GM18498 (cell line): ENCODE data around the gene XRN2.
"Not testable (repeated sequence)": the region's sequence is repeated elsewhere in the genome, so short reads cannot be mapped to it uniquely, and the experiment has no call there.

ENCODE experiments used
- ATAC-seq: cut with Tn5 transposase; IDR thresholded peaks from one replicate; pipeline ENCODE4 v1.9.1; 2021; ENCODE audit warnings: mild to moderate bottlenecking, moderate library complexity; ENCODE audit not compliant: unreplicated experiment

Gene XRN2

DNA sequence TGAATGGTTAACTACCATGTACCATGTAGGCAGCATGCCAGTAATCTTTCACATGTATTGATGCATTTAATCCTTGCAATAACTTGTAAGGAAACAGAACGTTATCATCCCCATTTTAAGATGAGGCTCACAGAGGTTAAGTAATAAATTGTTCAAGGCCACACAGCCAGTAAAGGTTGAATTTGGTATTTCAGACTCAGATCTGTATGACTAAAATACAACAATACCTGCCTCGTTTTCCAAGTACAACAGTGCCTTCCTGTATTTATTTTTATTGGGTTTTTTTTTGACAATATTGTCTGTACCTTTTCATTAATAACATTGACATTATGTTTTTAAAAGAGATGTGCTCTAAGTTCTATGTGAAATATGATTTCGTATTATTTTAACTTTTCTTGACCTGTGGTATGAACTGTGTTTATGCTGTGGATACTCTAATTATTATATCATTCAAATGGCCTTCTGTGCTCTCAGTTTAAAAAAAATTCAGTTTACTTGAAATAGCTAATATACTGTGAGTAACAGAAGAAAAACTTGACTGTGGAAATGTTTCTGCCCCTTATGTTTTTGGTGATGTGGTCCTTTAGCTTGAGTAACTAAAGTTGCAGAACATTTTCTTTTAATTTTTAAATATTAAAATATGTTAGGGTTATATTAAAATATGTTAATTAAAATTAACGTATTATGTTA lies 39.7 kb downstream of the XRN2 start:
- ATAC-seq: no peak

DNA sequence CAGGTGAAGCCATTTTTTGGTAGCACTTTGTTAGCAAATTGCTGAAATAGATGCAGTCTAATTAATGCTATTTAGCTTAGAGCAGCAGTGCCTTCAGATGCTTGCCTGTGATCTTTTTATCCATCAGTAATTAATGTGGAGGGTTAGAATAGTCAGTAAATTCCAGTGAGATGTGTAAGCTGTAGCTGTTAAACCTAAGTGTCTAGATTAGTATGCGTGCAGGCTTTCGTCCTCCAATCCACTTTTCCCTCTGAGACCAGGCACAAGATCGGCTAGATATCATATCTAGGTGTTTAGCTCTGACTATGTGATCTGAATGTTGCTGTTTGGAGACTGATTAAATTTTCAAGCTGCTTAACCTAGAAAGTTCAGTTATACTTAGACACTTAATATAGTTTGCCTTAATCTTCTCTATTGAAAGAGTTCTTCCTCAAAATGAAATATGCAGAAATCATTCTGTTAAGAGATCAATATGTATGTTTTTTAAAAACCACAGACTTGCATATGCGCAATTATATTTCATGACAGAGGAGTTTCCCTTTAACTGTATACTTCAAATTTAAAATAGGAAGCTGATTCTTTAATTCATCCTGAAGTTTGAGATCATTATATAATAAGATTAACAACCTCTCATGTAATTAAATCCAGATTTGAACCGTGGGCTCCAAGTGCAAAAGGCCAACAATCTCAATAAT lies 41.2 kb downstream of the XRN2 start:
- no peak for ATAC-seq

DNA sequence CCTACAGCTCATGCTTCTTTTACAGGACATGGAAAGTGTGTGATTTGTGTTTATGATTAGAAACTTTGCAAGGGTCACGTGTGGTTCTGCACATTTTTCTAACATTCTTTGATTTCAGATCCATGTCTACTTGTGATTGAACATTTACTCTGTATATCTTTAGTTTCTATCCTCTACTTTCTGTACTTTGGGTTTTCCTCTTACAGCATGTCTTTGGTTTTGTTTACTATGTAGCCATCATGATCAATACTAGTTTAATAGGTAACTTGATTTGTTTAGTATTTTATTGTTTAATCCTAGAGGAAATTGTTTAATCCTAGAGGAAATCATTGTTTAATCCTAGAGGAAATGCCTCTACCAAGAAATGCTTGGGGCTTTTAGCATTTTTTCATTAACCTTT lies 41.8 kb downstream of the XRN2 start:
- no peak for ATAC-seq

DNA sequence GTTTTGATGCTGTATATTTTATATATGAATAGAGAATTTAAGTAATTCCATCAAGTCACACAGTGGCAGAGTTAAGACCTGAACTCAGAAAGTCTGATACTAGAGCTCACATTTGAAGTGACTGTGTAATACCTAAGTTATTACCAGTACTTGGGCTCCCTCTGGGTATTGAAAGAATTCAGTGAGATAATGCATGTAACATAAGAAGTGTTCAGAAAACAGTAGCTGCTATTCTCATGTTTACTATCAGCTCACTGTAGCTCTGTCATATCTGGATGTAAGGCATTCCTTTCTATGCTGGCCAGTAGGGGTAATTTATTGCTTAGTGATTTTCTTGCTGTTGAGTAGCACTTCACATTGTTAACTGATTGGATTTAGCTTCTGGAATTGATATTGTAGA lies 49.6 kb downstream of the XRN2 start:
- ATAC-seq: no peak

DNA sequence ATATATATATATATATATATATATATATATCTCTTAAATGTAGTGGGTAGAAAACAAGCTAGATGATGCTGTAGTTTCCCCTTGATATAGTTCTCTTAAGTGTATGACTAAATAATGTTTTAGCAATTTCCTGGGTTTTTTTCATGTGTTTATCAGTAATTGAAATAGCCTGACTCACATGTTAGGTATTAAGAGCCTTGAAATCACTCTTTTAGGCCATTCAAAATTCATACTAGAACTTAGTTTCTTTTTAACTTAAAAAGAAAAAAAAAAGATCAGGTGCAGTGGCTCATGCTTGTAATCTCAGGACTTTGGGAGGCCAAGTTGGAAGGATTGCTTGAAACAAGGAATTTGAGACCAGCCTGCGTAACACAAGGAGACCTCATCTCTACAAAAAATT lies 50.1 kb downstream of the XRN2 start:
- ATAC-seq: no peak

DNA sequence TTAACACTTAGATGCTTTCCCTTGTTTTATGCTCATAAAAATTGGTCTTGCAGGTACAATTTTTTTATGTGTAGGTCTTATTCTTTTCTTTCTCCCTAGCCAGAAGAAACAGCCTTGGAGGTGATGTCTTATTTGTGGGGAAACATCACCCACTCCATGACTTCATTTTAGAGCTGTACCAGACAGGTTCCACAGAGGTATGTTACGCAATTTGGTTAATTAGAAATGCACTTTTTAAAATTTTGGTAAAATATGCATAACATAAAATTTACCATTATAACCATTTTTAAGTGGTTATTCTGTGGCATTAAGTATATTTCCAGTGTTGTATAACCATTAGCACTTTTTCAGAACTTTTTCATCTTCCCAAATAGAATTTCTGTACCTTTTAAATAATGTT lies 52.9 kb downstream of the XRN2 start:
- no peak for ATAC-seq

DNA sequence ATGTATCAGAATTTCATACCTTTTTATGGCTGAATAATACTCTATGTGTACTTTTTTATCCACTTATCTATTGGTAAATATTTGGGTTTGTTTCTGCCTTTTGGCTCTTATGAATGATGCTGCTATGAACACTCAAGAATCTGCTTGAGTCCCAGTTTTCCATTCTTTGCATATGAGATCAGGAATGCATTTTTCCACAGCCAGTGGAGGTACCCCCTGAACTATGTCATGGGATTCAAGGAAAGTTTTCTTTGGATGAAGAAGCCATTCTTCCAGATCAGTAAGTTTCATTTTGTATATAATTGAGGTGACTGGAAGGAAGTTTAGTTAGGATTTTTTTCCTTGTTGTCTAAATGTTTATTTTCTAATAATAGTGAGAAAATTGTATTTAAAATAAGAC lies 53.3 kb downstream of the XRN2 start:
- no peak for ATAC-seq

DNA sequence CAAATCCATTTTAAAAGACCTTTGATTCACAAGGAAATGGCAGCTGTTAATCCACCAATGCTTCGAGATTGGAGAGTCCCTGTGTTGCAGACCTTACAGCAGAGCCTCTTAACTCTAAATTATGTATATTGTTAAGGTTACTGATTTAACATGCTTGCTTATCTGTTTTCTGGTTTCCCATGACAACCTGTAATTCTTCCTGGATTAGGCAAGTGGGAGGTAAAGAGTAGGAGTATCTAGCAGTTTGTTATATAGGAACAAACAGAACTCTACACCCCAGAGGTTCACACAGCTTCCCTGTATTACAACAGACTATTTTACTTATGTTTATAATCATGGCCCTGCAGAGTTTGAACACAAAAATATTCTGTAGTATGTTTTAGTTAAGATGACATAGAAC lies 54.7 kb downstream of the XRN2 start:
- no peak for ATAC-seq

DNA sequence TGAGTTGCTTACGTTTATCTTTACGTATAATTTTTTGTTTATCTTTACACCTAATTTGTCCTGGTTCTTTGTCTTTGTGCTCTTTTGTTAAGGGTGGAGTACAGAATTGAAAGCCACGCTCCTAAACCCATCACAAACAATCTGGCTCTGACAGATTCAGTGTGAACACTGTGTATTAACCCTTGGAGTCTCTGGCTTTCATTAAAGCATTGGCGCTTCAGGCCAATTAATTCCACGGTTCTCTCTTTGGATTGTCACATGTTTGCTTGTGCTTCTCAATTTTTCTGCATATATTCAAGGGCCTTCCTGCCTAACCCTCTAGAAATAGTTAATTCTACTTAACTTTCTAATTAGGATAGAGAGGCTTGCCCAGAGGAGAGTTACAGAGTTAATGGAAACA lies 55.6 kb downstream of the XRN2 start:
- ATAC-seq: no peak

DNA sequence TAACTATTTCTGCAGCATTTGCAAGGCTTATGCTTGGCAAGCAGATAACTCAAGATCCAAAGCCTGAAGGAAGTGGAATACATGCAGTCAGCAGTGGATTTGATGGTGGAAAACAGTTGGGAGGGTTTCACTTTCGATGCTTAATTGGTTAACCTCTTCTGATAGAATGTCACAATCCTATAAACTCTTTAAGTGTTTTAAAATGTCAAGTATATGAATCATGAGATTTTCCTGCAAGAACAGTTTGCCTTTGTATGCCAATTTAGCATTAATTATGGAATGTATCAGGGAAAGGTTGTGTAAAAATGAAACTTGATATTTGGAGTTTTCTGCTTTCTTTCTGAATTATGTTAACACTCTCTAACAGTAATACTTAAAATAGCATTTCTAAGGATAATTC lies 57.6 kb downstream of the XRN2 start:
- no peak for ATAC-seq

DNA sequence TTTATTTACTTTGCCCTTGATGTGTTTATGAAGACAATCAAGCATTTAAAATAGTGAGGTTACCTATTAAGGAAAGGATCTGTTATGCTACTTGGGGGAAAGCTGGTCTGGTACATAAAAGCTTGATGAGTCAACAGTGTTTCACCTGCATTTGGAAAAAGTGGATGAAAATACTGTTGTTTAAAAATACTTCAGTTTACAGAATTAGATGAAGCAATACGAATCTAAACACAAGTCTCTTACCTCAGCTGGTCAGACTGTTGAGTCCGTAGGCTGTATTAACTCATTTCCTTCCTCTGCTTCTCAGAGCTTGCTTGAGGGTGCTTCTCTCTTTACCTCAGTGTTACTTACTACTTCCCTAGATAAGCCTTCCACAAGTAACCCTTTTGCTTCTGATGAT lies 58.1 kb downstream of the XRN2 start:
- no peak for ATAC-seq

DNA sequence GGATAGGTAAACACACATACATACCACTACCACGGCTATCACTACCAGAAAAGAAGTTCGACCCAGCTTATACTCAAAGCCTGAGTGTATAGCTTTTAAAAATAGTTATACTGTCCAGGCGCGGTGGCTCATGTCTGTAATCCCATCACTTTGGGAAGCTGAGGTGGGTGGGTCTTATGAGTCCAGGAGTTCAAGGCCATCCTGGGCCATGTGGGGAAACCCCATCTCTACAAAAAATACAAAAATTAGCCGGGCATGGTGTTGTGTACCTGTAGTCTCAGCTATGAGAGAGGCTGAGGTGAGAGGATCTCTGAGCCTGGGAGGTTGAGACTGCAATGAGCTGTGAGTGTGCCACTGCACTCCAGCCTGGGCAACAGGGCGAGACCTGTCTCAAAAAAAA lies 61.3 kb downstream of the XRN2 start:
- no peak for ATAC-seq

DNA sequence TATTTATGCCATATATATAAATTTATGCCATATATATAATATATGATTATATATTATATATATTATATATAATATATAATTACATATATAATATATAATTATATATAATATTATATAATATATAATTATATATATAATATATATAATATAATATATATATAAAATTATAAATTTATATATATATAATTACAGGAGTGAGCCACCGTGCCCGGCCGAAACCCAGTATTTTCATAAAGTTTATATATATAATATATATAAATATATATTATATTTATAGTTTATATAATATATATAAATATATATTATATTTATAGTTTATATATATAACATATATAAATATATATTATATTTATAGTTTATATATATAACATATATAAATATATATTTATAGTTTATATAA lies 62.6 kb downstream of the XRN2 start:
- no peak for ATAC-seq

DNA sequence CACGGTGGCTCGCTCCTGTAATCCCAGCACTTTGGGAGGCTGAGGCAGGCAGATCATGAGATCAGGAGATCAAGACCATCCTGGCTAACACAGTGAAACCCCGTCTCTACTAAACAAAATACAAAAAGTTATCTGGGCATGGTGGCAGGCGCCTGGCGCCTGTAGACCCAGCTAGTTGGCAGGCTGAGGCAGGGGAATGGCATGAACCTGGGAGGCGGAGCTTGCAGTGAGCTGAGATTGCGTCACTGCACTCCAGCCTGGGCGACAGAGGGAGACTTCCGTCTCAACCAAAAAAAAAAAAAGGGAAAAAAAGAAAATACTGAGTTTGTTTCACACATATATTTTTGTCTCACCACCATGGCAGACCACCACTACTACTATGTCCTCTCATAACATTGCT lies 63.1 kb downstream of the XRN2 start:
- not testable (repeated sequence) for ATAC-seq

DNA sequence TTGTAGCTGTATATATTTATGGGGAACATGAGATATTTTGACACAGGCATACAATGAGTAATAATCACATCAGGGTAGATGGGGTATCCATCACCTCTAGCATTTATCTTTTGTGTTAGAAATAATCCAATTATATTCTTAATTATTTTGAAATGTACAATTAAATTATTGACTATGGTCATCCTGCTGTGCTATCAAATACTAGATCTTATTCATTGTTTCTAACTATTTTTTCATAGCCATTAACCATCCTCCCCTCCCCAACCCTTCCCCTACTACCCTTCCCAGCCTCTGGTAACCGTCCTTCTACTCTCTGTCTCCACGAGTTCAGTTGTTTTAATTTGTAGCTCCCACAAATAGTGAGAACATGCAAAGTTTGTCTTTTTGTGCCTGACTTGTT lies 65.7 kb downstream of the XRN2 start:
- ATAC-seq: no peak

DNA sequence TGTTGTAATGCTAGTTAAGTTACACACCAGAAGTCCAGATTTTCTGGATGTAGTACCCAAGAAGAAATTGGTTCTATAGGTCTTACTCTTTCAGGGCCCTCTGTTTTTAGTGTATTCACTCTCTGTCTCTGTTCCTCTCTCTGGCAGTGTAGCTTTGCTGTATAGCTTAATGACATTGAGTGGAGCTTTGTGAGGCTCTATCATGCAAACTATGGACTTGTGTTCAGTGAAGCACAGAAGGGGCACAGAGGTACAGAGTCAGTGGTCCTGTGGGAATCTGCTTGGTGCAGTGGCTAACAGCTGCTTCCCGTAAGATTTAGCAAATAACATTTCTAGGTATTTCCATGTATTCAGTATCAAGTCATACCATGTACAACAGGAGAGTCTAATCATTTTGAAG lies 68.1 kb downstream of the XRN2 start:
- ATAC-seq: no peak

DNA sequence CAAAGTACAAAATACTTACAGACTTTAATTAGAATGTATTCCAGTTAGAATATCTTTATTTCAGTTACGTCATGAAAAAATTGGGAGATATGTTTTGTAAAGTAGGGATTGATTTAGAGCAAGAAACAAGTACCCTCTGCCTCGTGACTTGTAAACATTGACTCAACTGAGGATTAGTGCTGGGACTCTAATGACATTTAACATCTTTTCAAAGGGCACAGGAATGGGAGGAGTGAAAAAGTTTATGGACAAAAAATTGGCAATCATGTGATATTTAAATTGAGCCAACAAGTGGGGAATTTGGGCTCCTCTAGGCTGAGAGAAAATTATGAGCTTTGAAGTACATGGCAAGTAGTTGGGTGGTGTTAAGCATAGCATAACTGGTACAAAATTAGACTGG lies 68.9 kb downstream of the XRN2 start:
- no peak for ATAC-seq

DNA sequence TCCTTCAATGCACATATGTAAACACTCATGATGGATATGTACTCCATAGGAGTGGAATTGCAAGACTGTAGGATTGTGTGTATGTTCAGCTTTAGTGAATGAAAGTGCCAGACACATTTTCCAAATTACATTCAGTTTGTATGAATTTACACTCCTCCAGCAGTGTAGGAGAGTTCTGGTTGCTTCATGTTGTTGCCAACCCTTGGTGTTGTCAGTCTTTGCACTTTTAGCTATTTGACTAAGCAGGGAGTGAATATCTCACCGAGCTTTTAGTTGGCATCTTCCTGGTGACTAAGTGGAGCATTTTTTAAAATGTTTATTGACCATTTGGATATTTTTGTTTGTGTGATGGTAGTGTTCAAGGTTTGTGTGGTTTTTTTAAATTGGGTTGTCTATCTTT lies 70.3 kb downstream of the XRN2 start:
- no peak for ATAC-seq

DNA sequence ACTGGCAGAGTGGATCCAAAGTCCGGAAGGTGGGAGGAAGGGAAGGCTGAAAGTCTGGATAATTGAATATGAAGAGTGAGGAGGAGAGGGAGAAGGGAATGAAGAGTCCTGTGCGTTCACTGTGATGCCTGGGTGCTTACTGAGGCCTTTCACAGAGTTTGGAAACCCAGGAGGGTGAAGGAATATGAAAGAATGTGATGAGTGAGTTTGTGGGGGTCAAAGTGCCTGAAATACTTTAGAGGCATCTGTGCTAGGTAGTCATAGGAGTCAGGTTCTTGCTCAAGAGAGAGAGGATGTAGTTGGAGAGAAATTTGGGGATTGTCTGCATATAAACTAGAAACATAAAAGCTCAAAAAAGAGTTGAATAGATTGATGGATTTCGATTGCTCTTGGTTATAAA lies 73.5 kb downstream of the XRN2 start:
- ATAC-seq: no peak

DNA sequence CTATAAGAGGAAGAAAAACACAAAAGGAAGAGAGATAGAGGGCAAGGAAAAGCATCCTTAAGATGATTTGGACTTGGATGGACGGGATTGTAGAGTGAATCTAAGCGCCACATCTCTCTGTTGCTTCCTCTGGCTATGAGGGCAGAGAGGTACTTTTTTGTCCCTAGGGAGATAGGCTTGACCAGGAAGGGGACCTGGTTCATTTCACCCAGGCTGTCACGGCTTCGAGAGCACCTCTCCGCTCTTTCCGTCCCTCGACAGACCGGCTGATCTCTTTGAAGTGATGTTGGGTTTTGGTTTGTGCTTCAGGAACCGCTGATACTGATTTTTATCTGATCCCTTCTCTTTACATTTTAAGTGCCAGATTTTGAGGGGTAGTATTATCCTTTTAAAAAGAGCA lies 74.6 kb downstream of the XRN2 start:
- no peak for ATAC-seq

DNA sequence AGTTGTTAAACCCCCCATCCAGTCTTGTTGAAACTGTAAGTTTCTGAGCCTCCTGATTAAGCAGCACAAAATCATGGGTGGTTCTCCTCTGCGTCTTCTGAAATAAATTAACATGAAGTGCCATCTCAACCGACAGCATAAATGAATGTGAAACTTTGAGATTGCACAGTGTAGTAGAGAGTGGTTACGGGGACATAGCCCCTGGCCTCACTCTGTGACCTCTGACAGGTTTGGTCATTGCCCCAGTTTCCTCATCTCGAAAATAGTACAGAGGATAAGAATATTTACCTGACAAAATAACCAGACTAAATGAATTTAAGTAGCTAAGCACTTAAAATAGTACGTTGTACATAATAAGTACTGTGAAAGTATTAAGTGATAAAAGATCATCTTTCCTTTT lies 75.1 kb downstream of the XRN2 start:
- ATAC-seq: no peak

DNA sequence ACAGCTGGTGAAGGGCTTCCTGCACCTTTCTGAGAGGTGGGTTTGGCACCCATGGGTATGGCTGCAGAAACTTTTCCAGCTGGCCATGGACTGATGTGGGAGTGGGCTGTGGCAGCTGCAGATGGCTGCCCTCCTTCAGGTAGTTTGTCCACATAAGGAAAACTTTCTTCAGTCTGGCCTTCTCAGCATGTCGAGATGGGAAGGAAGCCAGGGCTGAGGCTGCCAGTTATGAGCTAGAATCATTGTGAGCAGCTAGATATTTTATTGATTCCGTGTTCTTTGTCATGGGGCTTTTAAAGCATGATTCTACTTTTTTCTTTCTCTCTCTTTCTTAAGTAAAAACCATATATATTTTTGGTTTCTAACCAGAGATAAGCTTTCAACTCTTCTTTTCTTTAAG lies 77.6 kb downstream of the XRN2 start:
- no peak for ATAC-seq

DNA sequence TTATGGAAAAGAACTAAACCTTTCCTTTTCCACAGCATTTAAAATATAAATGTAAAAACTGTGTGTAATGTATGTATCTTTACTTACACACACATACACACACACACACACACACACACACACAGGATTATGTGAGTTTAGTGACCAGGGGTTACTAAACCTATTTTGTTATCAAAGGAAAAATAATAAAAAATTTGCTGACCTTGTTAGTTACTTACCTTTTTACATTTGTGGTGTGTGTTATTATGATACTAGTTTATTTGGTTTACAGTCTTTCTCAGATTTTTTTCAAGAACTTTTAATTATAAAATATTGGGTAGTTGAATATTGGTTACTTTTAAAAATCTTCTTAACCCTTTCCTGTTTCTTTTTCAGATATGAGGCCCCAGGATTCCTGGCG lies 78.5 kb downstream of the XRN2 start:
- no peak for ATAC-seq
